Right lobe of liver (tissue), 6 donors: ENCODE results near the gene PNPLA7. TPM values are rescaled to one million over a fixed set of nuclear protein-coding genes. Genes with fewer than 3 reads are reported as not detected.

ENCODE experiments used
- ATAC-seq, 4 donors: fragments of 200-7000 bp; cut with Tn5 transposase; one replicate each; pipeline ENCODE4 v1.9.1; 2020; ENCODE audit warnings: mild to moderate bottlenecking in 4 of 4, moderate library complexity in 4 of 4
- DNase-seq, 3 donors: peaks; one replicate each; pipeline ENCODE4 v3.0.0-alpha.2; 2020
- H3K27ac ChIP-seq, 3 donors: fragments of 200-600 bp; one replicate each; pipeline ENCODE4 v1.8.0; 2022
- H3K27me3 ChIP-seq, 2 donors: fragments of 200-600 bp; one replicate each; pipeline ENCODE4 v1.8.0; 2022
- H3K36me3 ChIP-seq, 4 donors: fragments of 200-600 bp; sonication (generic) in 1 of 4; one replicate each; pipeline versions ENCODE4 v1.5.1 to v1.8.0; 2017 to 2022; ENCODE audit warnings: control low read depth in 1 of 4
- H3K4me1 ChIP-seq, 4 donors: fragments of 200-600 bp; sonication (generic) in 1 of 4; one replicate each; pipeline versions ENCODE4 v1.5.1 to v1.8.0; 2017 to 2022; ENCODE audit warnings: control low read depth in 1 of 4
- H3K4me3 ChIP-seq, 3 donors: fragments of 200-600 bp; one replicate each; pipeline ENCODE4 v1.8.0; 2022
- H3K9me3 ChIP-seq, 4 donors: fragments of 200-600 bp; sonication (generic) in 1 of 4; one replicate each; pipeline versions ENCODE4 v1.5.1 to v1.8.0; 2017 to 2022; ENCODE audit warnings: control low read depth in 1 of 4
- POLR2A ChIP-seq: fragments of 450-650 bp; IDR thresholded peaks from one replicate; pipeline ENCODE4 v1.6.1; 2017; ENCODE audit warnings: antibody characterized with exemption, mild to moderate bottlenecking
- WGBS: methylation state at CpG from one replicate; pipeline ENCODE4 v1.1.6; 2018; ENCODE audit warnings: low coverage, low lambda C conversion rate; ENCODE audit not compliant: insufficient coverage; ENCODE audit errors: missing lambda C conversion rate; 5-methylcytosine and 5-hydroxymethylcytosine counted together
- intact Hi-C, 2 donors: fragments of 100-400 bp; cut with DNase I; formaldehyde crosslinking; loops; one replicate each; pipeline versions ENCODE4 v1.11.2 to v1.14.1; 2022
- total RNA-seq, 6 experiments: library from RNA; depleted of rRNA in 2 of 6; stranded (reverse); fragments of >200 nt in 2 of 6; fragmentation: NEBNext Ultra II Directional in 3 of 6; extraction: Animal tissue kit (Norgen Biotek cat#: 25700) in 3 of 6; gene quantifications; one replicate each; pipeline versions ENCODE4 v1.1.0 to v1.2.4, GENCODE V29; 2016 to 2023
- TF ChIP-seq, protein P1 (sequence below), 4 donors: fragments of 200-600 bp in 3 of 4; fragments of 450-650 bp in 1 of 4; IDR thresholded peaks; one replicate each; pipeline versions ENCODE4 v1.5.1 to v1.8.0; 2016 to 2022; ENCODE audit warnings: antibody characterized with exemption in 4 of 4, mild to moderate bottlenecking in 2 of 4
- donor health status: DM: no; HTN: yes; CAD: no.
- donor health status: DM: no; HTN: no; CAD: no.
- donor health status: DM: no; HTN: no; CAD: no.
- donor health status: DM: no; HTN: yes; CAD: no.
- donor health status: DM: no; HTN: yes; CAD: no.

Gene PNPLA7
- total RNA-seq, 6 experiments from 2014 or later, result 3.9 to 15.6 (median 7.4) TPM

GRCh38 chr9:137579259-137579604 lies 29.0 kb upstream of the PNPLA7 start:
- Histone ChIP-seq H3K9me3 (no peaks in the 10 kb centered on the region), H3K36me3 (peaks cover 0 to 21% (median 5%) of the 10 kb centered on the region in 4 donors), H3K4me3 (peak overlapping the region; percentile 96 to 97 (median 96)), H3K27ac (peak overlapping the region; percentile 51 to 56 (median 55)), H3K4me1 (peaks cover 0 to 29% (median 5%) of the 10 kb centered on the region in 4 donors), H3K27me3 (no peaks in the 10 kb centered on the region)
- TF ChIP-seq POLR2A, result no peak
- ATAC-seq (no peak), DNase-seq (peak in 1 of 3 donors; percentile 58)
- intact Hi-C loops, result no loop called here
- WGBS, result 32% methylated on average over 10 of the region's 19 CpGs

DNA sequence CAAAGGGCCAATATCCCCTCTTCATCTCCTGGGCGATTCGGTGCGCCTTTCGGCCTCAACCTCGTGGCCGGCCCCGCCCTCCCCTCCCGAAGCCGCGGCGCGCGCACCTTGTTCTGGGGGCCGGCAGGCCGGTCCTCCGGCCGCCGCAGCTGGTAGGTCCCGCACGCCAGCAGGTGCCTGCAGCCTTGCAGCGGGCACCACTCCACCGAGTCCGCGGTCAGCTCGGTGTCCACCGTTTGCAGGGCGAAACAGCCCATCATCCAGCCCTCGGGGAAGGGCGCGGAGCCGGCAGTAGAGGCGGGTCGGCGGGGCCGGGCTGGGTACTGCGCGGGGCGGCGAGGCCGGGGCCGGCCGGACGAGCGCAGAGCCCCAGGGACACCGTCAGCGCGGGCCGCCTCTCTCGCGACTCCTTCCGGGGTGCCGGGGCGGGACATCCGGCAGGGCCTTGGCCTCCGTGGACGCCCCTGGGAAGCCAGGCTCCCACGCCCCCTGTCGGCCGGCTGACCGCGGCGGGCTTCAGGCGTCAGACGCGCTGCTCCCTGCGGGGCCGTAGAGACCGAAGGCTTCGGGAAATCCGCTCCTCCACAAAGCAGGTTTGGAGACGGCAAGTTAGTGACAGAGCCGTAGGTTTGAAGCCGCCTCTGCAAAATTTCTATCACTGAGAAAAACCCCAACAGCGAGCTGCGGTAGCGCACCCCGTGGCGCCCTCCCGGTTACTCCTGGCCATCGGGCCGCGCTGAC lies 28.5 kb upstream of the PNPLA7 start, which contains the start of gene DPH7:
DPH7 (minus strand) TSS at position 408 of the 741 bp plus-strand sequence; CDS start at position 260, 148 bp downstream.
- intact Hi-C loops, result no loop called here
- ATAC-seq (peak; percentile 95 to 99 (median 98)), DNase-seq (peak; percentile 97 to 98 (median 97))
- Histone ChIP-seq H3K4me3 (peak within 1 kb of the TSS; percentile 96 to 97 (median 96)), H3K9me3 (no peaks in the 10 kb centered on the region), H3K27ac (peak within 1 kb of the TSS; percentile 51 to 56 (median 55)), H3K4me1 (peaks cover 0 to 29% (median 5%) of the 10 kb centered on the region in 4 donors), H3K27me3 (no peaks in the 10 kb centered on the region), H3K36me3 (peaks cover 0 to 26% (median 6%) of the 10 kb centered on the region in 4 donors)
- TF ChIP-seq, protein P1, sequence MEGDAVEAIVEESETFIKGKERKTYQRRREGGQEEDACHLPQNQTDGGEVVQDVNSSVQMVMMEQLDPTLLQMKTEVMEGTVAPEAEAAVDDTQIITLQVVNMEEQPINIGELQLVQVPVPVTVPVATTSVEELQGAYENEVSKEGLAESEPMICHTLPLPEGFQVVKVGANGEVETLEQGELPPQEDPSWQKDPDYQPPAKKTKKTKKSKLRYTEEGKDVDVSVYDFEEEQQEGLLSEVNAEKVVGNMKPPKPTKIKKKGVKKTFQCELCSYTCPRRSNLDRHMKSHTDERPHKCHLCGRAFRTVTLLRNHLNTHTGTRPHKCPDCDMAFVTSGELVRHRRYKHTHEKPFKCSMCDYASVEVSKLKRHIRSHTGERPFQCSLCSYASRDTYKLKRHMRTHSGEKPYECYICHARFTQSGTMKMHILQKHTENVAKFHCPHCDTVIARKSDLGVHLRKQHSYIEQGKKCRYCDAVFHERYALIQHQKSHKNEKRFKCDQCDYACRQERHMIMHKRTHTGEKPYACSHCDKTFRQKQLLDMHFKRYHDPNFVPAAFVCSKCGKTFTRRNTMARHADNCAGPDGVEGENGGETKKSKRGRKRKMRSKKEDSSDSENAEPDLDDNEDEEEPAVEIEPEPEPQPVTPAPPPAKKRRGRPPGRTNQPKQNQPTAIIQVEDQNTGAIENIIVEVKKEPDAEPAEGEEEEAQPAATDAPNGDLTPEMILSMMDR (IDR thresholded peaks at IDR 0.05), result peak; percentile 96 to 99 (median 98)
- TF ChIP-seq POLR2A, result peak; percentile 76
- 0% methylated on average over 27 of the region's 82 CpGs for WGBS

DNA sequence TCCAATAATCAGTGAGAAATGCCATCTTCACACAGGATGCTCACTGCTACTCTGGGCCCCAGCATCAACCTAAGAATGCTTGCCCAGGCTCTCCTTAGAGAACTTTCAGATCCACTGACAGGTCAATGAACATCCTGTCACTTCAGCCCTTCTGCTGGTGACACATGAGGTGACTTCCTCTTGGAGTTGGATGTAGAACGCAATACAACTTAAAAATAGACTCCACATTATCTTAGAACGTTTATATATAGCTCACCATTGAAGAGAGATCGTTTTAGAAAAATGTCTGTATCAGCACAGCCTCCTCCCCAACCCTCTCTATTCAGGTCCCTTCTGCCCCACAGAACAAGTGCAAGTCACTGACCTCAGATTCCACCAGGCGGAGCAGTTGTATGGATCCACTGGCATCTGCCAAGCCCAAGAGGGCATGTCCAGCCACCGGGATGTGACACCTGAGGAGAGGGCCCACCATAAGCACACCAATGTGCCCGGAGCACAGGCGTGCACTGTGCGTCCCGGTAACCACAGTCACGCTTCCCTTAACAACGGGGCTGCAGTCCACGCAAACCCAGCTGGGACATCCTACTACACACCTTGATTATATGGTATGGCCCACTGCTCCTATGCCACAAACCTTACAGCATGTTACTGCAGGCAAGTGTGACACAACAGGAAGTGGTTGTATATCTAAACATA lies 25.7 kb upstream of the PNPLA7 start:
- peaks cover 0 to 29% (median 5%) of the 10 kb centered on the region in 4 donors for H3K4me1 ChIP-seq

DNA sequence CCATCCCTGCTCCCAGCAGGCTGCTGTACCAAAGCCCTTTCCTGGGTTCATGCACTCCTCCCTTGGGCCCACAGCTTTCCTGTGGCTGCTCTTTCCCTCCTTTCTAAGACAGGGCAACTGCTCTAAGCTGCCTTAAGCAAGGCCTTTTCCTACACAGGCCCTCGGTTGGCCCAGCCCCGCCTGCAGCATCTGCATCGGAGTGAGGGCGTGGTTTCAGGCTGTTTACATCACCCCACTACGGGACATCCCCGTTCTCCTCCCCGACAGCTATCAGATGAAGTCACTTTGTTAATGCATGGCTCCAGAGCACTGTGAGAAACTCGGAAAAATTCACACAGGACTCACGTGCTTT lies 25.1 kb upstream of the PNPLA7 start:
- H3K4me1 ChIP-seq, result peaks cover 0 to 29% (median 5%) of the 10 kb centered on the region in 4 donors
- H3K27ac ChIP-seq, result no peak overlapping the region
- no peak overlapping the region for H3K4me3 ChIP-seq
- TF ChIP-seq, protein P1 (IDR thresholded peaks at IDR 0.05), result no peak
- no peak for TF ChIP-seq POLR2A
- ATAC-seq (no peak), DNase-seq (no peak)
- no peaks in the 10 kb centered on the region for H3K27me3 ChIP-seq
- peaks cover 0 to 30% (median 10%) of the 10 kb centered on the region in 4 donors for H3K36me3 ChIP-seq
- no peaks in the 10 kb centered on the region for H3K9me3 ChIP-seq
- 58% methylated on average over 9 of the region's 9 CpGs for WGBS
- intact Hi-C loops, result no loop called here

More for the DNA sequence above, 25.7 kb upstream of the PNPLA7 start:
- no peak overlapping the region for H3K27ac ChIP-seq
- H3K4me3 ChIP-seq, result no peak overlapping the region
- no peak for TF ChIP-seq POLR2A
- TF ChIP-seq, protein P1 (IDR thresholded peaks at IDR 0.05), result peak in 2 of 4 donors; percentile 12 to 21
- intact Hi-C loops, result no loop called here
- ATAC-seq (no peak), DNase-seq (no peak)
- H3K9me3 ChIP-seq, result no peaks in the 10 kb centered on the region
- H3K27me3 ChIP-seq, result no peaks in the 10 kb centered on the region
- WGBS, result 41% methylated on average over 4 of the region's 12 CpGs
- peaks cover 0 to 30% (median 10%) of the 10 kb centered on the region in 4 donors for H3K36me3 ChIP-seq

DNA sequence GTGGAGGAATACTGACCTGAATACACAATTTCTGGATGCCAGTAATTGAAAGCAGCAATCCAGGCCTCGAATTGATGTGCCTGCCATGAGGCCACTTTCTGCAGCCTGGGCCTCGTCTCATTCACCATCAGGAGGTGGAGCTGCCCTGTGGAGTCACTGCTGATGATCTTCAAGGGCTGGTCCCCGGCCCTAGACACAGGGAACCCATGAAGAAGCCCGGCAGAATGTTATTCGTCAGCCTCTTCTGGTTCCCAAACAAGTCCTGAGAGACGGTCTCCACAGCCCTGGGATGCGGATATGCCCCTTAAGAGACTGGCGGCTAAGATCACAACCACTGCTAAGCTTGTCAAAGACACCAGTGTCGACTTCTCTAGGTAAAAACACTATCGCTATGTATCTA lies 24.0 kb upstream of the PNPLA7 start:
- DNase-seq, result no peak
- H3K36me3 ChIP-seq, result peaks cover 0 to 30% (median 10%) of the 10 kb centered on the region in 4 donors
- no peaks in the 10 kb centered on the region for H3K9me3 ChIP-seq
- H3K4me1 ChIP-seq, result peaks cover 0 to 23% (median 5%) of the 10 kb centered on the region in 4 donors
- no peaks in the 10 kb centered on the region for H3K27me3 ChIP-seq
- no peak for TF ChIP-seq POLR2A
- TF ChIP-seq, protein P1 (IDR thresholded peaks at IDR 0.05), result no peak
- H3K4me3 ChIP-seq, result no peak overlapping the region
- H3K27ac ChIP-seq, result no peak overlapping the region
- 97% methylated on average over 5 of the region's 10 CpGs for WGBS
- intact Hi-C loops, result no loop called here
- ATAC-seq, result no peak
